ENCODE data around the gene ABO. TPM values are rescaled to one million over a fixed set of nuclear protein-coding genes. Genes with fewer than 3 reads are reported as not detected.

Gene ABO
- total RNA-seq, 1 donor from 2014 or later: 2.3 TPM

- intact Hi-C loops (cut with micrococcal nuclease): no loop called here
- Histone ChIP-seq H3K4me3 (no peak overlapping the region), H3K9me3 (replicated peaks) (no peaks in the 10 kb centered on the region), H3K36me3 (no peaks in the 10 kb centered on the region), H3K27me3 (ENCODE audit: low read depth) (peaks cover 56% of the 10 kb centered on the region), H3K27ac (replicated peaks) (no peak overlapping the region), H3K4me1 (no peaks in the 10 kb centered on the region)
- TF ChIP-seq, protein P1, sequence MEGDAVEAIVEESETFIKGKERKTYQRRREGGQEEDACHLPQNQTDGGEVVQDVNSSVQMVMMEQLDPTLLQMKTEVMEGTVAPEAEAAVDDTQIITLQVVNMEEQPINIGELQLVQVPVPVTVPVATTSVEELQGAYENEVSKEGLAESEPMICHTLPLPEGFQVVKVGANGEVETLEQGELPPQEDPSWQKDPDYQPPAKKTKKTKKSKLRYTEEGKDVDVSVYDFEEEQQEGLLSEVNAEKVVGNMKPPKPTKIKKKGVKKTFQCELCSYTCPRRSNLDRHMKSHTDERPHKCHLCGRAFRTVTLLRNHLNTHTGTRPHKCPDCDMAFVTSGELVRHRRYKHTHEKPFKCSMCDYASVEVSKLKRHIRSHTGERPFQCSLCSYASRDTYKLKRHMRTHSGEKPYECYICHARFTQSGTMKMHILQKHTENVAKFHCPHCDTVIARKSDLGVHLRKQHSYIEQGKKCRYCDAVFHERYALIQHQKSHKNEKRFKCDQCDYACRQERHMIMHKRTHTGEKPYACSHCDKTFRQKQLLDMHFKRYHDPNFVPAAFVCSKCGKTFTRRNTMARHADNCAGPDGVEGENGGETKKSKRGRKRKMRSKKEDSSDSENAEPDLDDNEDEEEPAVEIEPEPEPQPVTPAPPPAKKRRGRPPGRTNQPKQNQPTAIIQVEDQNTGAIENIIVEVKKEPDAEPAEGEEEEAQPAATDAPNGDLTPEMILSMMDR (IDR thresholded peaks at IDR 0.05; ENCODE audit: borderline replicate concordance): no peak
- DNase-seq: no peak
Observed at GRCh38 chr9:133282464-133283238, 7.7 kb upstream of the ABO start.

DNA sequence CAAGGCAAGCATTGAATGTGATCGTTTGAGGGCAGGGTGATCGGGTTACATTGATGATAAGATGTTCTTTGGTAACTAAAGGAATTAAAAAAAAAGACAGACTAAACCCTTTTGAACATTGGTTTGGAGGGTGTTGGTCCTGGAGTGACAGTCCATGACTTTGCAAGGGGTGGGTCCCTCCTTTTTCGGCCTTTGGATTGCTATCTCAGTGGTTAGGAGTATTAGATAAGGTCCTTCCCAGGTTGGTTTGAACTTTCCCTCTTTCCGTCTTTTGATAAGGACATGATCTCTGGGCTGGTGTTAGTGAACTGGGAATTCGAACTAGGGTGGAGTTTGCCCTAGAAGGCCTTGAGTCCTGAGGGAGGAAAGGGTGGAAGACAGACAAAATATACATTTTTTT, 5.4 kb upstream of the ABO start:
- Histone ChIP-seq H3K36me3 (no peaks in the 10 kb centered on the region), H3K9me3 (replicated peaks) (no peaks in the 10 kb centered on the region), H3K4me3 (no peak overlapping the region), H3K27me3 (ENCODE audit: low read depth) (peaks cover 70% of the 10 kb centered on the region), H3K27ac (replicated peaks) (no peak overlapping the region), H3K4me1 (peaks cover 8% of the 10 kb centered on the region)
- TF ChIP-seq, protein P1 (IDR thresholded peaks at IDR 0.05; ENCODE audit: borderline replicate concordance): no peak
- intact Hi-C loops (cut with micrococcal nuclease): no loop called here
- DNase-seq: no peak

DNA sequence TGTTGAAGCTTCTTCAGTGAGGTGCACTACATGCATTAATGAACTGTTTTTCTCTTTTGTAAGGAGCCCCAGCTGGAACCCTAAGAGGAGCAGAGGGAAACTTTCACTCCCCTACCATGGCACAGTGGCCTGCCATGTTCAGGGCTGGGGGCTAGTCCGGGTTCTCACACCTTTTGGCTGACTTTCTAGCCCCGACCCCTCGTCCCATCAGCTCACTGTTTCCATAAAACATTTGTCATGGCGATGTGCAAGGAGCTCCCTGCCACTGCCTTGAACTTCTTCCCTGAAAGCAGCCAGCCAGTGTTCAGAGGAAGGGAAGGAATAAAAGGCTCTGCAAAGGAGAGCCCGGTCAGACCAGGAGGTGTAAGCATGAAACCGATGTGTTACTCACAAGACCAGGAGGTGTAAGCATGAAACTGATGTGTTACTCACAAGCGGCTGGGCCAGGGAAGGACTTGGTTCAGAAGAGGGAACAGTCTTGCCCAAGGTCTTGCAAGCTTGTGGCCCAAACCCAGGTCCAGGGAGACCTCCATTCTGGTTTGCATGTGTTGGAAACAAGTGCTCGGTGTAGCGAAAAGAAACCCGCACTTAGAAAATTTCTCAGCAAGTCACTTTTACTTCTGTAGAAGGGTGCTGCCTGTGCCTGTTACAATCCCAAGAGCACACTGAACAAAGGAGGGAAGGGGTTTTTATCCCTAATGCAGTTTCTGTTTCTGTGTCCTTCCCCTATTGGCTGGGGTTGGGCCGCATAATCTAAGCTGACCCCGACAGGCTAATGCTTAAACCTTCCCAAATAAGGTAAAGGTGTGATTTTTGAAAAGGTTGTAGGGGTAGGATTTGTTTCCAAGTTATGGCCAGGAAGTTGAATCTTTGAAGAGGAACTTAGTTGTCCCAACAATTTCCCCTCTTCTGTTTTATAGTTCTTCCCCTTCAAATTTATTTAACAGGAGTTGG, 3.4 kb upstream of the ABO start:
- H3K27ac ChIP-seq (replicated peaks): no peak overlapping the region
- intact Hi-C loops (cut with micrococcal nuclease): loop anchor here (10.0 kb wide), 1 partner anchor 94 kb away; no protein-coding TSS in a partner anchor

GRCh38 chr9:133277467-133277866, 2.5 kb upstream of the ABO start:
- Histone ChIP-seq H3K4me1 (peaks cover 26% of the 10 kb centered on the region), H3K27ac (replicated peaks) (no peak overlapping the region), H3K9me3 (replicated peaks) (no peaks in the 10 kb centered on the region), H3K27me3 (ENCODE audit: low read depth) (peaks cover 78% of the 10 kb centered on the region), H3K4me3 (no peak overlapping the region), H3K36me3 (no peaks in the 10 kb centered on the region)
- intact Hi-C loops (cut with micrococcal nuclease): loop anchor here (10.0 kb wide), 1 partner anchor 93 kb away; no protein-coding TSS in a partner anchor
- TF ChIP-seq, protein P1 (IDR thresholded peaks at IDR 0.05; ENCODE audit: borderline replicate concordance): no peak
- DNase-seq: no peak

More for the DNA sequence above, 3.4 kb upstream of the ABO start:
- DNase-seq: no peak
- Histone ChIP-seq H3K36me3 (no peaks in the 10 kb centered on the region), H3K9me3 (replicated peaks) (no peaks in the 10 kb centered on the region), H3K27me3 (ENCODE audit: low read depth) (peaks cover 75% of the 10 kb centered on the region), H3K4me3 (no peak overlapping the region), H3K4me1 (peaks cover 26% of the 10 kb centered on the region)
- TF ChIP-seq, protein P1 (IDR thresholded peaks at IDR 0.05; ENCODE audit: borderline replicate concordance): no peak

GRCh38 chr9:133276923-133277322, 1.9 kb upstream of the ABO start:
- H3K27me3 ChIP-seq (ENCODE audit: low read depth): peaks cover 72% of the 10 kb centered on the region
- no peak for DNase-seq
- intact Hi-C loops (cut with micrococcal nuclease): loop anchor here (10.0 kb wide), 1 partner anchor 92 kb away; no protein-coding TSS in a partner anchor

More at GRCh38 chr9:133276923-133277322, 1.9 kb upstream of the ABO start:
- no peak overlapping the region for H3K27ac ChIP-seq (replicated peaks)
- TF ChIP-seq, protein P1 (IDR thresholded peaks at IDR 0.05; ENCODE audit: borderline replicate concordance): no peak
- H3K36me3 ChIP-seq: no peaks in the 10 kb centered on the region
- H3K4me3 ChIP-seq: no peak overlapping the region
- H3K4me1 ChIP-seq: peaks cover 26% of the 10 kb centered on the region
- H3K9me3 ChIP-seq (replicated peaks): no peaks in the 10 kb centered on the region

Data from left ventricle myocardium inferior (tissue), 1 donor.